Stimulated activated CD4-positive, alpha-beta T cell treated with anti-CD3 and anti-CD28 coated beads, Interleukin-1b, Interleukin-23, amount 100 ng/mL, for 24 hours (primary cell): ENCODE data around the gene TBC1D17.

Experiments
- DNase-seq, 4 experiments: peaks; one replicate each; pipeline ENCODE4 v3.0.0-alpha.2; 2020; ENCODE audit warnings: low read depth in 4 of 4, low spot score in 1 of 4

Gene TBC1D17

GRCh38 chr19:49860336-49861102, 17.0 kb upstream of the TBC1D17 start:
- DNase-seq: no peak

GRCh38 chr19:49861107-49861506, 16.4 kb upstream of the TBC1D17 start:
- DNase-seq: no peak

DNA sequence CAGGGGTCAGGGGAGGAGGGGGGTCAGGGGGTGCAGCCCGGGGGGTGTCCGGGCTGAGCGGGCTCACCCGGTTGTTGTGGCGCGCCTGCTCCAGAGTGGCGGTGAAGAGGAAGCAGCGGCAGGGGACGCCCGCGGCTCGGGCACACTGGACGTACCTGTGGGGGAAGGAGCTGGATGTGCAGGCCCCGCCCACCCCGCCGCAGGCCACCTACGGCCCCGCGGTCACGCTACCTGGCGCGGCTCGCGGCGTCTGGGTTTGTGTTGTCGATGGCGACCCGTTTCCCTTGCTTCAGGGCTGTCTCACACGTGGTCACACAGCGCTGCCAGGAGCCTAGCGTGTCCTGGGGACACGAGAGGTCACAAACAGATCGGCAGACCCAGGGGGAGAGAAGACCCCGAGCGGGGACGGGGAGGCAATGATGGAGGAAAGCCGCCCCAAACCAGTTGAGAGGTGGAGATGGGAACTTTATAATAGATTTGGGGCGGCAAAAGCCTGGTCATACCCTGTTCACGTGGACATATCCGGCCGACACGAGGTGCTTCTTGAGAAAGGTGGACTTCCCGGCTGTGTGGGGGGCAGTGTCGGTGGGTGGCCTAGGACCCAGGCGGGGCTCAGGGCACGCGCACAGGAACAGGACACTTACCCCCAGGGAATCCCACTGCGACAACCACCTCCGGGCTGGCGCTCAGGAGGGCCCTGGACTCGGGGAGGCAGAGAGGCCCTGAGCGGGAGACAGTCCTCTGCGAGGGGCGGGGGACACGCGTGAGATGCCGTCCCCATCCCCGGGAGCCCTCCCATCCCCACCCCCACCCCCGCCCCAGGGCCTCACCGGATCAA, 15.7 kb upstream of the TBC1D17 start:
- no peak for DNase-seq

- no peak for DNase-seq
These were observed 14.9 kb upstream of the TBC1D17 start for GRCh38 chr19:49862391-49863253.

DNA sequence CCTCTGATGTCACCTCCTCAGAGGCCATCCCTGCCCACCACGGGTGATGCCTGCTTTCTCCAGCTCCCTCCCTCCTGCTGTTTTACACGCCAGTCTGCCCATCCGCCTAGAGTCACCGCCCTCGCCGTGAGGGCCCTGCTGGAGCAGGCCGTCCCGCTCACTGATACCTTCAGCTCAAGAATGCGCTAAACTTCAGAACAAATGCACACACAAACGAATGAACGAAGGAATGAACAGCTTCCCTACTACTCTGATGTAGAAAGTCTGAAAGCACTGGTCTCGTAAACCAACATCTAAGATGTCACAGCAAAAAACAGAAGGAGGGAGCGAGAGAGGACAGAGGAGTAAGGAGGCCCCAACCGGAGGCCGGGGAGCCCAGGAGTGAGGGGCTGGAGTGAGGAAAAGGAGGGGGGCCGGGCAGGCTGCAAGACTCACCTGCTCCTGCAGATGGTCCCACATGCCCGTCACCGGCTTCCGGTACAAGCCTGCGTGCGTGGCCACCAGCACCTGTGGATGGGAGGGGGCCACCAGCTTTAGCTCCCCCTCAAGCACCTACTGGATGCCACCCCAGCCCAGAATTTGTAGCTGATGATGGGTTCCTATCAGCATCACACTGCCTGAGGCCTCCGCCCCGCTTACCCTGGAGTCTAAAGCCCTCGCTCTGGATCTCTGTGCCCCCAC, 14.1 kb upstream of the TBC1D17 start:
- no peak for DNase-seq

GRCh38 chr19:49863935-49864320, 13.6 kb upstream of the TBC1D17 start:
- DNase-seq: no peak

DNA sequence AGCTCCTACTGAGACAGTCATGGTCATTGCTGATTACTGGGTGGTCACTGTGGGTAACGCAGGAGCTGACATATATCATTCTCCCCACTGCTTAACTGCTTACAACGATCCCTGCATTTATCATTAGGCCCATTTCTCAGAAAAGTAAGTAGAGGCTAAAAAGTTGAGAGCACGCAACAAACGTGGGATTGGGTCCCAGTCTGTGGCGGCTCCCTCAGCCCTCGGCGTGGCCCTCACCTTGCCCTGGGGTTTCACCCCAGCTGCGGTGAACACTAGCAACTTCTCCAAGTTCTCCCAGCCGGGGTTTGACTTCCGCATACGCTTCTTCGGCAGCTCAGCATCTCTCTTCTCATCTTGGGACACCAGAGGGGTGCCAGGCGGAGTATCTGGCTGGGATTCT, 12.6 kb upstream of the TBC1D17 start:
- no peak for DNase-seq

- peak; percentile 64 to 96 (median 80) for DNase-seq
These were observed 10.3 kb upstream of the TBC1D17 start, which contains the start of gene PNKP for GRCh38 chr19:49866933-49867782. TSS of gene PNKP (minus strand) at chr19:49867576. CDS start at chr19:49867204, 372 bp downstream.

DNA sequence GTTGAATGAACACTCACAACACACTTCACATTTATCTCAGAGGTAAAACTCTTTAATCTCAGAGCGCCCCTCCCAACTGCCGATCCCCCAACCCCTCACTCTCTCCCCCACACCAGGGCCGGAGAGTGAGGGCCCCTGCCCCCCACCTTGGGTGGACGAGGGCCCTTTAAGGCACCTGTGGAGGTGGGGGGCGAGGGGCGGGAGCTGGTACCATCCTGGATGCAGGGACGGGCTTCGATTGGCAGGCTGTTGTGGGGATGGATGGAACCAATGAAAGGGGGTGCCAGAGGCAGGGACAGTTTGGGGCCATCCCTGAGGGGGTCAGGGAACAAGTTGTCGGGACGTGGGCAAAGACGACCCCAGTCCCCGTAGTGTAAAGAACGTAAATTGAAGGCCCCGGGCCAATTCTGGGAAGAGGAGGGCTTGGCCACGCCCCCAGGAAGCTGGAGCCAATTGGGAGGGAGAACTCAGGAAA, 8.5 kb upstream of the TBC1D17 start:
- DNase-seq: peak in 2 of 4 experiments; percentile 20 to 58

DNA sequence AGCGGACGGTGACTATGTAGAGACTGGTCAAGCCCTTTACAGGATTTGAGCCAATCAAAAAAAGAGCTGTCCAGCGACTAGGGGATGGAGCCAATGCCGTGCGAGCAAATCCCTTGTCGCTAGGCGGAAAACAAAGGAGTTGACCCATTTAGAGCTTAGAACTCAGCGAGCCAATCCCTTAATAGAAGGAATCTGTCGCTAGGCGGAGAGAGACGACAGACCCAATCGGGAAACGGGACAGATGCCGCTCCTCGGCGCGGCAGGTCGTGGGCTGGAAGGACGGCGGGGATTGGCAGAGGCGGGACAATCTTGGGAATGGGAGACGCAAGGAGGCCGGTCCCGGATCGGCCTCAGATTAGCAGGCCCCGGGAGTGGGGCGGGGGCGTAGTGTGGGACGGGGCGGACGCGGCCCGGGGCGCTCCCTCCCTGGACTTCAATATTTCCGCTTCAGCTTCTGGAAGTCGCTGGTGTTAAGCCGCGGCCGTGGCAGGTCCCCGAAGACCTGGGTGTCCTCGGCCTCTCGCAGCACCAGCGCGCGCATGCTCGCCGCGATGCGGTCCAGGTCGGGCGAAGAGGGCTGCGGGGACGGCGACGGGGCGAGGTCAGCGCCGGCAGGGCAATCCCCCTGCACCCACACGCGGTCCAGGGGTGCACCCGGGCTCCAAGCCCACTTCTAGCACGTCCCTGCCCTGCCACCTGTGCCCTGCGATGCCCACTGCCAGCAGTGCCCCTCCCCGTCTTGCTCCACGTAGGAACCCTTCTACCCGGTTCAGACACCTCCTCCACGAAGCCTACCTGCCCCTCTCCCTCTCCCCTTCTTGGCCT, 7.8 kb upstream of the TBC1D17 start:
- peak; percentile 64 to 82 (median 77) for DNase-seq

GRCh38 chr19:49870309-49870901, 7.1 kb upstream of the TBC1D17 start:
- no peak for DNase-seq

DNA sequence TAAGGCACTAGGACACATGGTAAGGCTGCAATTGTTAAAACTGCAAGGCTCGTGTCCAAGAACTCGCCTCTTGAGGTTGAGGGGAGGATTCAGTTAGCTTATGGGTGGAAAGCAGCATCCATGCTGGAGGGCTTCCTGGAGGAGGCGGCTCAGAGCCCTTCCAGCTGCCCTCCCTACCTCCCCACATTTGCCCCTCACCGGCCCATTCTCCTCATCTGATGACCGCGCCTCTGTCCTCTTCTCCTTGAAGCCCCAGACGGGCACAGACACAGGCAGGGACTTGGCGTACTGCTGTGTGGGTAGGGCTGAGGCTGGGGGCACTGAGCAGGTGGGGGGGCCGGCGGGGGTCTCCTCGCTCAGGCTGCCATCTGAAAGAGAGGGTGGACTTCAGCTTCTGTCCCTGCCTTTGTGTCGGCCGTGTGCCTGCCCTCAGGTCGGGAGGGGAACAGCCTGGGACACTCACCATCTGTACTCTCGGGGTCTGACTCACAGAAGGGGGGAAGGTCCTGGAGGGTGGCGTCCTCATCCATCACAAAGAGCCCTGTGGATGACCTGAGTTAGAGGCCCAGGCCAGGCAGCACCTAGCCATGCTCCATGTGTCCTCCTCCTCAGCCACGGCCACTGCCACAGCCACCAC, 6.0 kb upstream of the TBC1D17 start:
- no peak for DNase-seq

DNA sequence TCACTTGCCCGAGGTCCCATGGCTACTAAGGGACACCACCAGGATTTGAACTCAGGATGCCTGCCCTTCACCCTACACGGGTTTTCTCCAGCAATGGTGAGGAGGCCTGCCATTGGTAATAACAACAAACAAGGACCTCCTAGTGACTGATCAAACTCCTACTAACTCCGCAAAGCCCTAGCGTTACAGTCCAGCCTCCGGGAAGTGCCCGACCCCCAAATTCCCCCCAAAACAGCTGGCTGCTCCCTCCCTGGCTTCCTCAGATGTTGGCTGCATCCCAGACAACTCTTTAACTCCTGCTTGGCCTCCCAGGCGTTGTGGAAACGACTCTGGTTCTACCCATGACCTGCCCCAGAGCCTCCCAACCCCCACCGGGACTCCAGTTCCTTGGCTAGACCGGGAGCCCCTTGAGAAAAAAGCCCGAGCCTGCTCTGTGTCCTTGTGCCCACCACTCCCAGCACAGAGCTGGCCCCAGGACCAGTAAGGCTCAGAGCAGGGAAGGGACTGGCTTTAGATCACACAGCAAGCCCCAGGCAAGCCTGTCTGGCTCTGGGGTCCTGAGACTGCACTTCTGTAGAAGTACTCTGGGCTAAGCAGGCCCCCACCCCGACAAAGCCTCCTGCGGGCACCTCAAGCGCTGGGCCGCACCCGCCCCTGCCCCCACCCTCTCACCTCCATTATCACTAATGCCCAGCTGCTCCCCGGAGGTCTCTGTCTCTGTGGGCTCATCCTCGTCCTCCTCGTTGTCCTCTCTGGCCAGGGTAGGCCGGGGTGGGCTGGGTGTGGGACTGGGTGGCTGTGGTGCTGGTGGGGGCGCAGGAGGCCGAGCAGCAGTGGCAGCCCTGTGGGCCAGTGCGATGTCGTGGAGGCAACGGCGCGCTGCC, 5.0 kb upstream of the TBC1D17 start:
- no peak for DNase-seq

- no peak for DNase-seq
These were observed 4.4 kb upstream of the TBC1D17 start for GRCh38 chr19:49873129-49873521.

- no peak for DNase-seq
These were observed 3.7 kb upstream of the TBC1D17 start for GRCh38 chr19:49873834-49874233.

DNA sequence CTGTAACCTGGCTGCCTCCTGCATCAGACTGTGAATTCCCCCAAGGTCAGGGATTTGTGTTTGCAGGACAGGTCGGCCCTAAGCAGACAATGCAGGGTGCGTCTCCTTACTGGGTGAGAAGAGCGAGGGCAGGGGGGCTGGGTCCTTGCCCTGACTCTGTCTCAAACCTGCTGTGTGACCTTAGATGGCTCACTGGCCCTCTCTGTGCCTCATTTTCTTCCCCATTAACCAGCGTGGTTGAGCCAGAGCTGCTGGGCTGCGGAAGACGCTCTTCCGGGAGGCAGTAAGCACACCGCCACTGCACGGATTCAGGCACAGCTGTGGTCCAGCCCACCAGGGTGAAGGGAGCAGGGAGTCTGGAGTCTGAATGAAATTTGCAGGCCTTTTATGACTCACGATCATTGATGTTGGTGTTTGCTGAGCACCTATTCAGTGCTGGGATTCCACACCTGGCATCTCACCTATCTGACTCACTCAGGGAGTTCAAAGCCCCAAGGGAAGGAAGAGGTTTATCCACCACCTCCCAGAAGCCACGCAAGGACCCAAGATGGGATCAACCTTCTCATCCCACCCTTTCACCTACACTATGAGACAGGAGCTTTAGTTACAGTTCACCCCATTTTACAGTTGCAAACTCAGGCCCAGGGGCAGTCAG, 2.9 kb upstream of the TBC1D17 start:
- no peak for DNase-seq
